ENCODE measurements around the gene NEO1.

The NEO1 gene

DNA sequence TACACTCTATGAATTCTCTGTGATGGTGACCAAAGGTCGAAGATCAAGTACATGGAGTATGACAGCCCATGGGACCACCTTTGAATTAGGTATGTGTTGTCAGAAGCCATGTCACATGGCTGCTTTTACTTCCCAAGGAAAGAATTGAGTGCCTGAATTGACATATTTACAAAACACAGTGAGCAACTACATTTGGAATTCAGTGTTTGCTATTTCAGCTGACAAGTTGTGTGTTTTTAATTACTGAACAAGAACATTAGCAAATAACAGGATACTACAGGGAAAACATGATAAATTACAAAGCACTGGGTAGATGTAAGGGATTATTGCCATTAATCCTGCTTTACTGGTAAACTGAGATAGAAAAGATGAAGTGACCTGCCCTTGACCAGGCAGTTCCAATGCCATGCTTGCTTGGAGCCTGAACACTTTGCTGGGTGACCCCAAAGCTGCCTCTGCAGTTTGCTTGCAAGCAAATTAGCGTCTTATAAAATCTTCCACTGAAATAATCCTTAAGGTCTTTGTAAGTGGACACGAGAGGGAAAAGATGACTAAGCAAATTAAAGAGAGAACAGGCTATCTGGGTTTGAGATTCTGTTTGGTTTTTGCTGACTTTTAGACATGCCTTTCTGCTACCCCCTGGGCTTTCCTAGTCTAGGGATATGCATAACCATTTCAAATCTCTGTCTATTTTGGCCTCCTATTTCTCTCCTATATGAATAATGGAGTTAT, 218.3 kb downstream of the NEO1 start:
- no peak for TF ChIP-seq POLR2AphosphoS5 (IDR thresholded peaks at IDR 0.05; ENCODE audit: low read depth, low read length)
- TF ChIP-seq, protein P1, sequence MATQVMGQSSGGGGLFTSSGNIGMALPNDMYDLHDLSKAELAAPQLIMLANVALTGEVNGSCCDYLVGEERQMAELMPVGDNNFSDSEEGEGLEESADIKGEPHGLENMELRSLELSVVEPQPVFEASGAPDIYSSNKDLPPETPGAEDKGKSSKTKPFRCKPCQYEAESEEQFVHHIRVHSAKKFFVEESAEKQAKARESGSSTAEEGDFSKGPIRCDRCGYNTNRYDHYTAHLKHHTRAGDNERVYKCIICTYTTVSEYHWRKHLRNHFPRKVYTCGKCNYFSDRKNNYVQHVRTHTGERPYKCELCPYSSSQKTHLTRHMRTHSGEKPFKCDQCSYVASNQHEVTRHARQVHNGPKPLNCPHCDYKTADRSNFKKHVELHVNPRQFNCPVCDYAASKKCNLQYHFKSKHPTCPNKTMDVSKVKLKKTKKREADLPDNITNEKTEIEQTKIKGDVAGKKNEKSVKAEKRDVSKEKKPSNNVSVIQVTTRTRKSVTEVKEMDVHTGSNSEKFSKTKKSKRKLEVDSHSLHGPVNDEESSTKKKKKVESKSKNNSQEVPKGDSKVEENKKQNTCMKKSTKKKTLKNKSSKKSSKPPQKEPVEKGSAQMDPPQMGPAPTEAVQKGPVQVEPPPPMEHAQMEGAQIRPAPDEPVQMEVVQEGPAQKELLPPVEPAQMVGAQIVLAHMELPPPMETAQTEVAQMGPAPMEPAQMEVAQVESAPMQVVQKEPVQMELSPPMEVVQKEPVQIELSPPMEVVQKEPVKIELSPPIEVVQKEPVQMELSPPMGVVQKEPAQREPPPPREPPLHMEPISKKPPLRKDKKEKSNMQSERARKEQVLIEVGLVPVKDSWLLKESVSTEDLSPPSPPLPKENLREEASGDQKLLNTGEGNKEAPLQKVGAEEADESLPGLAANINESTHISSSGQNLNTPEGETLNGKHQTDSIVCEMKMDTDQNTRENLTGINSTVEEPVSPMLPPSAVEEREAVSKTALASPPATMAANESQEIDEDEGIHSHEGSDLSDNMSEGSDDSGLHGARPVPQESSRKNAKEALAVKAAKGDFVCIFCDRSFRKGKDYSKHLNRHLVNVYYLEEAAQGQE (IDR thresholded peaks at IDR 0.05; ENCODE audit: insufficient read depth in 1 of 2, low read depth in 2 of 2, low read length in 2 of 2): no peak
- no peak for TF ChIP-seq TAF1 (IDR thresholded peaks at IDR 0.05; ENCODE audit: borderline replicate concordance, insufficient read depth, low read length)
- TF ChIP-seq SIN3A (IDR thresholded peaks at IDR 0.05; ENCODE audit: borderline replicate concordance, insufficient read depth, low read length): no peak
- no peak for TF ChIP-seq FOXP2 (optimal IDR thresholded peaks at IDR 0.05; ENCODE audit: borderline replicate concordance, extremely low read depth, extremely low read length, insufficient read depth)

DNA sequence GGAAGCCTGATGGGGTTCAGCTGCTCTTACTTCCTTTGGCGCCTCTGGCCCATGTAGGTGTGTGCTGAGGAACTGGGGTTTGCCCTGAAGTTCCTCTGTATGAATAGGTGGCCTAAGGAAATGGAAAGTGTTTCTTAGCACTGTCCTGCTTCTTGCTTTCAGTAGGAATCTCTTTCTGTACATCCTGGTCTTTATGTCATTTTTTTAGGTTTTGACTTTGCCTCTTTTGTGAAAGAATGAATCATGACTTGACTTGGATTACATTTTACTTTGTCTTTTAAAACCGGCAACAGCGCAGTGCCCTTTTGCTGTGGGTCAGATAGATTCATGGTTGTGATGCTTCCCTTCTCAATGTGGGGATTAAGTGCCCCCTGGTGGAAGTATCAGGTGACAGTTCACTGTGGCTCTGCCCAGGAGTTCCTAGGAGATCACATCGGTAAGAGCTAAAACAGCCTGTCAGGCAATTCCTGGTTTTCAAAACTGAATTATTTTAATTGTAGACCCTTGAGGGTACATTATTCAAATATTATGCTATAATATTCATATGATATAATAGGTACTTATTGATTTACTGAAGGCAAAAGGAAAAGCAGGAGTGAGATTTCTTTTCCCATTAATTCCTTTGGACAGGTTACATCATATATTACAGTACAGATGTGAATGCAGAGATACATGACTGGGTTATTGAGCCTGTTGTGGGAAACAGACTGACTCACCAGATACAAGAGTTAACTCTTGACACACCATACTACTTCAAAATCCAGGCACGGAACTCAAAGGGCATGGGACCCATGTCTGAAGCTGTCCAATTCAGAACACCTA, 221.1 kb downstream of the NEO1 start:
- TF ChIP-seq, protein P1 (IDR thresholded peaks at IDR 0.05; ENCODE audit: insufficient read depth in 1 of 2, low read depth in 2 of 2, low read length in 2 of 2): no peak
- TF ChIP-seq FOXP2 (optimal IDR thresholded peaks at IDR 0.05; ENCODE audit: borderline replicate concordance, extremely low read depth, extremely low read length, insufficient read depth) (no peak), SIN3A (IDR thresholded peaks at IDR 0.05; ENCODE audit: borderline replicate concordance, insufficient read depth, low read length) (no peak), POLR2AphosphoS5 (IDR thresholded peaks at IDR 0.05; ENCODE audit: low read depth, low read length) (no peak), TAF1 (IDR thresholded peaks at IDR 0.05; ENCODE audit: borderline replicate concordance, insufficient read depth, low read length) (no peak)

DNA sequence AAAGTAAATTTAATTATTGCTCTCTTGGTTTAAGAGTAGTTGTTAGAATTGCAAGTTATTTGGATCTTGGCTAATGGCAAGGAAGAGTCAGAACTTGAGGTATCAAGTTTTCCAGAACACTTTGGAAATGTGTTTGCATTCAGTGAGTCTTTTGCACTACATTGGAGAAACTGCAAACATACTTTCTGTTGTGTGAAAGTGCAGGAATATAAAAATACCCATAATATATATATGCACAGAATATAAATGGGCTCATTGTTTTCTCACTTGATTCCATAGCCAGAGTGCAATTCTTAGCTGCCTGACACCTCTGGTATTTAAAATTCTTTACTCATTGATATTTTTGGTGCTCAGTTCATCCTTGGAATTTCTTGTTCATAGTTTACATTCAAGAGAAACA, 223.6 kb downstream of the NEO1 start:
- TF ChIP-seq TAF1 (IDR thresholded peaks at IDR 0.05; ENCODE audit: borderline replicate concordance, insufficient read depth, low read length) (no peak), SIN3A (IDR thresholded peaks at IDR 0.05; ENCODE audit: borderline replicate concordance, insufficient read depth, low read length) (no peak), FOXP2 (optimal IDR thresholded peaks at IDR 0.05; ENCODE audit: borderline replicate concordance, extremely low read depth, extremely low read length, insufficient read depth) (no peak), POLR2AphosphoS5 (IDR thresholded peaks at IDR 0.05; ENCODE audit: low read depth, low read length) (no peak)
- TF ChIP-seq, protein P1 (IDR thresholded peaks at IDR 0.05; ENCODE audit: insufficient read depth in 1 of 2, low read depth in 2 of 2, low read length in 2 of 2): no peak

DNA sequence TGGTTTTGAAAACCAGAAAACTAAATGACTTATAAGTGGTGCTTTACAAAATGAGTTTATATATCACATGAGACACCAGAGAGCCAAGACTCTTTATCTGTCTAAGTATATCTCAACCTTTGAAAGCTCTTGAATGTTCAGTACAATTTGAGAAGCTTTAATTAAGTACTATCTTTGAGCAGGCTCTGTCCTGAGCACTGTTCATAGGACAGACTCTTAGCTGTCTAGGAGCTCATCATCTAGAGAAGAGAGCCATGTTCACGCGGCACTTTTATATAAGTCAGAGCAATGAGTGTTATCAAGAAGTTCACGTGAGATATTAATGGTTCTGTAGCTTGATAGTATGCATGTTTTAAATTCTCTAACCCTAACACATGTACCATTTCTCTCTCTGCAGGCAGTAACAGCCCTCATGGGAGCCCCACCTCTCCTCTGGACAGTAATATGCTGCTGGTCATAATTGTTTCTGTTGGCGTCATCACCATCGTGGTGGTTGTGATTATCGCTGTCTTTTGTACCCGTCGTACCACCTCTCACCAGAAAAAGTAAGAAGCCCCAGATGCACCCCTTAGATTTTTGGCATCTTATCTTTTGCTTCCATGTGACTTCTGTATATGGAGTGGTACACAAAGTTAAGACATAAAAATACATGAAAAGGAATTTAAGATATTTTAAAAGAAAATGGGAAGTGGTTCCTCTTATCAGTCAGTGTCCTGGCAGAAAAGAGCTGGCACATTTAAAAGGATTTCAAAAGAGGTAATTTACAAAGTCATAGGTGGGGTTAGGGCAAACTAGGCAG, 230.5 kb downstream of the NEO1 start:
- TF ChIP-seq FOXP2 (optimal IDR thresholded peaks at IDR 0.05; ENCODE audit: borderline replicate concordance, extremely low read depth, extremely low read length, insufficient read depth) (no peak), TAF1 (IDR thresholded peaks at IDR 0.05; ENCODE audit: borderline replicate concordance, insufficient read depth, low read length) (no peak), POLR2AphosphoS5 (IDR thresholded peaks at IDR 0.05; ENCODE audit: low read depth, low read length) (no peak), SIN3A (IDR thresholded peaks at IDR 0.05; ENCODE audit: borderline replicate concordance, insufficient read depth, low read length) (no peak)
- TF ChIP-seq, protein P1 (IDR thresholded peaks at IDR 0.05; ENCODE audit: insufficient read depth in 1 of 2, low read depth in 2 of 2, low read length in 2 of 2): no peak

Measured in PFSK-1 (cell line).